Stimulated activated CD8-positive, alpha-beta memory T cell treated with anti-CD3 and anti-CD28 coated beads, Interleukin-4, amount 100 ng/mL, for 4 hours (primary cell): ENCODE data around the gene PNMA6F.

Source experiments
- DNase-seq, 2 donors: peaks; one replicate each; pipeline ENCODE4 v3.0.0-alpha.2; 2020; ENCODE audit warnings: low read depth in 2 of 2, low spot score in 1 of 2

PNMA6F gene

DNA sequence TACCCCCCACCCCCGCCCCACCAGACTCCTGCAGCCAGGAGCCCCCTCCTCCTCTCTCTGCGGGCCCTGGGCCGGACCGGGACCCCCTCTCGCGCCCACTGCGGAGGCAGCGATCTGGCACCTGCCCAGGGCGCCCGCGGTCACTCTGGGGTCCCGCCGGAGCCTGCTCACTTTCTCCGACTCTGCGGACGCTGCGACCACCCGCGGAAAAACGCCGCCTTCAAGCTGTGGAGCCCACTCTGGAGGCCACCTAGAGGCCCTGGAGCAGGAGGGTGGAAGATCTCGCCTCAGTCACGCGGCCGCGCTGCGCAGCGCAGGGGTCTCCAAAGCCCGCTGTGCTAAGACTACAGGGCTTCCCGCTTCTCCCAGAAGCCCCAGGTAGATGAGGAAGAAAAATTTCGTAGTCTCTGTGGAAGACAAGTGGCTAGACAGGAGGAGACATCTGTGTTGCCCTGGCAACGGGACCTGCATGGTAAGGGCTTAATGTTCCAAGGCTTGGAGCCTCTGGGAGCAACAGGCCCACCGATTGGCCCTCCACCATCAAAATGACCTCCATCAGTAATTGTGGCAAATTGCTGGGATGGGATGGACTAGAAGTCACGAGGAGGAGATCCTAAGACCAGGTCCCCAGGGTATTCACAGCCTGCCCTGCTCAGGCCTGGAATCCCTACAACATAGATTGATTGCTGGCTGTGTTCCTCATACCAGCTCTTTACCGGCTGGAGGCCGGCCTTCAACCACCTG, at the start of gene PNMA6F:
PNMA6F (minus strand) TSS at position 387 of the 744 bp plus-strand sequence. CDS start 1,093 bp downstream, outside the sequence.
- DNase-seq, result no peak

DNA sequence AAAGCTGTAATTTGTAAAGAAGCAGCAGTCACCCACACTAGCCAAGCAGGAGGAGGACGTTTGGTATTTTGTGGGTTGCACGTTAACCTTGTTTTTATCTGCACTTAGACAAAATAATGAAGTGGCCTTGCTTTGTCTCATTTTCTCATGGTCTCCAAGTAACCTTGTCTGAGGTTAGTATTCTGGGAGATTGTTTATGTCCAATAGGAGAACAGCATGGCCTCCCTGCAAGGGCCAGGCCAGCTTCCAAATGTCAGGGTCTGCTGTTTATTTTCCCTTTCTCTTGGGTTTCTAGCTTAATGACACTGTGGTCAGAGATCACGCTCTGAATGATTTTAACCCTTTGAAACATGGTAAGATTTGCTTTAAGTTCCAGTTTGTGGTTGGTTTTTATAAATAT, 49.7 kb upstream of the PNMA6F start:
- no peak for DNase-seq

DNA sequence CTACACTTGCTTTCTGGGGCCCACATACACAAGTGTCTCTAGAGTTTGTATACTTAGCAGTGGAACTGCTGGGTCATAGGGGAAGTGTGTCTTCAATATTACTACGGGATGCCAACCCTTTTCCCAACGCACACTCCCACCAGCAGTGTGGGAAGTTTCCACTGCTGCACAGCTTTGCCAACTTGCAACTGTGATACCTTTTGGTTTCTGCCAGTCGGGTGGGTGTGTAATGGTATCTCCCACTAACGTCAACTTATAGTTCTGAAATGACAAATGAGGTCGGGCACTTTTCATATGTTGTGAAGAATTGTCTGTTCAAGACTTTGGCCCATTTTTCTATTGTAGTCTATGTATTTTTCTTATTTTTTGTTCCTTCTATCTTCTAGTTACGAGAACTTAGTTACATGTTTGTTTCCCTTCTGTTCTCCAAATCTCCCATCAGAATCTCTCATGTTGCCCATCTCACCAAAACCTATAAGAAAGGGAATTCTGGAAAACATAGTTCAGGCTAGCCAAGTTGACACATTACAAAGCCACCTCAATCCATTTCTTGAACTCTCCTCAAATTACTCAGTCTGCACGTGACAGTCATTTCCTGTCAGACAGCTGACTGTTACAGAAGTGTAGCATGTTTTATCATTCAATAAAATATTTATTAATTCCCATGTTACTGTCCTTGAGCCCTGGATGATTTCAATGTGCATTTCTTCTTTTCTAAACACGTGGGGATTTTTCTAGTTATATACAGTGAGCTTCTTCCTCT, 48.9 kb upstream of the PNMA6F start:
- DNase-seq, result no peak

DNA sequence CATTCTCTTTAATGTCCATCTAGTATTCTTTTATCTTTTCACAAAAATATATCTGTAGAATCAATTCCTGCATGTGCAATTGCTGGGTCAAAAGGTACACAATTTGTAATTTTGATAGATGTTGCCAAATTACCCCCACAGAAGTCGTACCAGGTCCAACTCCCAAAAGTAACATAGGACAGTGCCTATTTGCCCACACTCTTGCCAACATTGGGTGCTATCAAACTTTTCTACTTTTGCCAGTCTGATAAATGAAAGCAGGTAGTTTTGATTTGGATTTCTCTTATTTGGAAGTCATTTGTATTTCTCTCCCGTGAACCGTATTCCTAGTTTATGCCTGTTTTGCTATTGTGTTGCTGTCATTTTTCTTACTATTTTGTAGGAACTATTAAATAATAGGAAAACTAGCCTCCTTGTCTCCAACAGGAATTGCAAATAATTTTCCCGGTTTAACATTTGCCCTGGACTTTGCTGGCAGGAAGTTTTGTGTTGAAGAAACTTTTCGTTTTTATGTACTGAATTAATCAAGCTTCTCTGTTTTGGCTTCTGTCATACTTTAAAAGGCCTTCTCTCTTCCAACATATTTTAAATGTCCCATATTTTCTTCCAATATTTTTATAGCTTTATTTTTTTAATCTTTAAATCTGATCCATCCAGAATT, 45.4 kb upstream of the PNMA6F start:
- no peak for DNase-seq

DNA sequence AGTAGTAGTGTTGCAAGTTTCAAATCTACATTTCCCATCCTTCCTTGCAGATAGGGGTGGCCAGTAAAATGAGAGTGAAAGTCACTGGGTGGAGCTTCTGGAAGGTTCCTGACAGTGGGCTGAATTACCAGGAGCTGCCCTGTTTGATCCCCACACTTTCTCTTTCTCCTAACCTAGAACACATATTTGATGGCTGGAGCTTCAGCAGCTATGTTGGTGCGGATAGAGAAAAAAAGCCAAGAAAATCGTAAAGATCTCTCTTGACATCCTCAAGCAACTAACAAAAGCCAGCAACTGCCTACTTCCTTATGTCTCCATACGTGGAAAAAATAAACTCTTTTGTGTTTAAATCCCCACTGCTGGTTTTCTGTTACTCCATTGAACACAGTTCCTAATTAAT, 44.6 kb upstream of the PNMA6F start:
- DNase-seq, result no peak

DNA sequence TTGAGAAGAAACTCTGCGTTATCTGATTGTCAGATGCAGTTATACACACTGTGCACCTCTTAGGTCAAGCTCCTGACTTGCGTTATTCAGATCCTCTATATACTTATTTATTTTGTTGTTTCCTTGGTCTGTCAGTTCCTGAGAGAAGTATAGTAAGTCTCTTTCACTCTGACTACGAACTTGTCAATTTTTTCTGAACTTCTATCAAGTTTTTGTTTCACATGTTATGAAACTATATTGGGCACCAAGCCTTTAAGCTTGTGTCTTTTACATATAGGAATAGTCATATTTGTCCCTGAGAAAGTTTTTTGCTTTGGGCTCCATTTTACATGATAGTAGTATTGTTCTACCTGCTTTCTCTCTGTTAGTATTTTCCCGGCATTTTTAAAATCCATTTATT, 44.1 kb upstream of the PNMA6F start:
- no peak for DNase-seq

DNA sequence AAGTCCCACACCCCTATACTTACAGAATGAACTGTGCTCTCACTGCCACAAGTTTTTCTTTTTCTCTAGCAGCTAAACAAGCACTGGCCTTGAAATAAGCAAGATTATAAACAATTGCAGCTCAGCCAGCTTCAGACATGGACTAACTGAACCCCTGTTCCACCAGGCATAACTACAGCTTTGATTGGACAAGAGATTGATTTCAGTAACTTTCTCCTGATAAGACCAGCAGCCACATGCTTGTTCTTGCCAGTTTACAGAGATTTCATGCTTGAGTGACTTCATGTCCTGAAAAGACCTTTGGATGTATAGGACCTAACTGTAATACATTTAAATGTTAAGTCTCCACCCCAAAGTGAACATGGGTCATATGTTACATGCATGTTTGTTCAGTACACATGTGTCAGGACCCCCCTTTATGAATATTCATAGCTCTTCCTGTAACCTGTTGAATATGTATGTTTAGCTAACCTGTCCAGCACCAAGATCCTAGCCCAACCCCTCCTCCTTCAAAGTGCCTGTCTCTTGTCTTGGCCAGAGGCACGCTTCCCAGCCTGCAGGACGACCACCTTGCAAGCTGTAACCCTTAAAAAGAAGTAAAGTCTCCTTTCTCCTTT, 40.3 kb upstream of the PNMA6F start:
- no peak for DNase-seq

DNA sequence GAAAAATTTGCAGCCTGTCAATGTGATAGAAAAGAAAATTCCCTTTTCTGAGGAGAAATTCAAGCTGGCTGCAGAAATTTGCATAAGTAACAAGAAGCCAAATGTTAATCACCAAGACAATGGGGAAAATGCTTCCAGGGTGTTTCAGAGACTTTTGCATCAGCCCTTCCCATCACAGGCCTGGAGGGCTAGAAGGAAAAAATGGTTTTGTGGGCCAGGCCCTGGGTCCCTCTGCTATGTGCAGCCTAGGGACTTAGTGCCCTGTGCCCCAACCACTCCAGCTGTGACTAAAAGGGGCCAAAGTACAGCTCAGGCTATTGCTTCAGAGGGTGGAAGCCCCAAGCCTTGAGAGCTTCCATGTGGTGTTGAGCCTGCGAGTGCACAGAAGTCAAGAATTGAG, 36.3 kb upstream of the PNMA6F start:
- DNase-seq, result no peak

DNA sequence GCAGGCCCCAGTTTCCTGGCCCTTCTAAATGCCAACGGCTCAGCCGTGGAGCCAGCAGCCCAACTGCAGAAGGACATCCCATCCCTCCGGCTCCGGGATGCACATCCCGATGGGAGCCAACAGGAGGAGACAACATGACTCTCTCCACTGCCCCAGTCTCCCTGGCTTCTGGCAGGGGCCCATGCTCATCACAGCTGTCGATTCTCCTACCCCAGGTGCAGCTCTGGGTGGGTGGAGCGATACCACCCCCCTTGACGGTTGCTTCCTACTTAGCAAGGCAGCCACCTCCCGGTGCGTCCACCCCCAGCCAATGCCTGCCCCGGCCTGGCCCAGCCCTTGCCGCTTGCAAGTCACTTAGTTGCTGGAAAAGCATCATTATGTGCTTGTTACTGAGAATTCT, 31.8 kb upstream of the PNMA6F start:
- no peak for DNase-seq

DNA sequence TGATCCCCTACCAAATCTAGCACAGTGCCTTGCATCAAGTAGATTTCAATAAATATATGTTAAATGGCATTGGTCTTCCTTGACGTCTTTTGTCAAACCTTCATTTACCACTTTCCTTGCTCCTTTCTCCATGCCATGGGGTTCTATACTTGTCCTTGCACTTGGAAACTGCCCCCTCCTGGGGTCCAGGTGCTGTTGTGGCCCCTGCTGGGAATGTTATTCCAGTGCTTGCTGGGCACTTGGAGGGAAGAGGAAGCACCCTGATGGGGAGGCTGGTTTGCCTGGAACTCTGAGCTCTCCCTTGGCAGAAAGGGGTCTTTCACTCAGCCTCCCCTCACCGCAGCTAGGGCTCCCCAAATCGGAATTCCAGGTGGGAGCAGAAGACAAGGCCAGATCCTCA, 31.3 kb upstream of the PNMA6F start:
- no peak for DNase-seq

DNA sequence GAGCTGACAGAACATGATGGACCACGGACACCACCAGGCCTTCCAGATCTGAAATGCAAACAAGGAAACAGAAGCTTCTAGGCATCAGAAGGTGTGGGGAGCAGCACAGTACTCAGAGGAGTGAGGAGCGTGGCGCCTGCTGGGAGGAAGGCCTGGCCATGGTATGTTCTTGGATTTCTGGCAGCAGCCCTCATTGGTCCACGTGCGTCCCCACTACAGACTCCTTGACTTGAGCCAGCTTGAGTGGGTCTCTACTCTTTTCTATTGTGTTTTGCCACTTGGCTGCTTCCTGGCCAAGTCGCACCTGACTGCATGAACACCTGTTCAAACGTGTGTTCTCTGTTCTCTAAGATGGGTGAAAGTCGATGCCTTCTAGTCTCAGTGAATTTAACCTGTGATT, 30.4 kb upstream of the PNMA6F start:
- DNase-seq, result no peak

DNA sequence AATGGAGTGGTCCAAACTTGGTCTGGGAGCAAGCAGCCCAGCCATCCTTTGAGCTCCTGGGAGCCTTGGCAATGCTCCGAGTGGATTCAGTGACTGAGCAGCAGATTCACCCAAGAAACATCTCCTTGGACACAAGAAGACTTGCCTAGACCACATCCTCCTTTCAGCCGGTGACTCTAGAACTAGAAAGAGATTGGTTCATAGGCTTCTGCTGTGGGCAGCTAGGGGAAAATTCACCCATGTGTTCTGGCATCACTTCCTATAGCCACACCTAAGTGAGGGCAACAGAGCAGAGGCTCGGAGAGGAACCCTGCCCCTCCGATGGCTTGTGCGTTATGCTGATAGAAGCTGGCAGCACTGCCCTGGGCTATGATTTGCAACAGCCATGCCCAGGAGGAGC, 28.4 kb upstream of the PNMA6F start:
- DNase-seq, result no peak

DNA sequence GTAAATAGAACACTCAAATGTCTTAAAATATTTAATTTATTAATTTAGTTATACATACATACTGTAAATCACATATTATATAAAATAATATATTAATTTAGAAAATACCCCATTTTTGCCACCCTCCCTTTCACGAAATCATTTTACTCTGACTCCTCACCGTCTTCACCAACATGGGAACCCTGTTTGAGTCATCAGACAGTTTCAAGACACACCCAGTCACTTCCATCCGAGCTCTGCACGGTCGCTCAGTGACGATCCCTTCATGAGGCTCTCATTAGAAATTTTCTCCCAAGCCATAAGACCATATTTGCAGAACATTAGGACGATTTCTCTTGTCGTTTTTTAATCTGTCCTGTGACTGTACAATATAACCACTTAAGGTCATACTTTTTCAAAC, 26.9 kb upstream of the PNMA6F start:
- DNase-seq, result no peak

DNA sequence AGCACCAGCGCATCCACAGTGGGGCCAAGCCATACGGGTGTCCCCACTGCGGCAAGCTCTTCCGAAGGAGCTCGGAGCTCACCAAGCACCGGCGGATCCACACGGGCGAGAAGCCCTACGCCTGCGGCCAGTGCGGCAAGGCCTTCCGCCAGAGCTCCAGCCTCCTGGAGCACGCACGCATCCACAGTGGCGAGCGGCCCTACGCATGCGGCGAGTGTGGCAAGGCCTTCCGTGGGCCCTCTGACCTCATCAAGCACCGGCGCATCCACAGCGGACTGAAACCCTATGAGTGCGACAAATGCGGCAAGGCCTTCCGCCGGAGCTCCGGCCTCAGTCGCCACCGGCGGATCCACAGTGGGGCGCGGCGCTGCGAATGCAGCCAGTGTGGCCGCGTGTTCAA, 26.0 kb upstream of the PNMA6F start:
- no peak for DNase-seq

DNA sequence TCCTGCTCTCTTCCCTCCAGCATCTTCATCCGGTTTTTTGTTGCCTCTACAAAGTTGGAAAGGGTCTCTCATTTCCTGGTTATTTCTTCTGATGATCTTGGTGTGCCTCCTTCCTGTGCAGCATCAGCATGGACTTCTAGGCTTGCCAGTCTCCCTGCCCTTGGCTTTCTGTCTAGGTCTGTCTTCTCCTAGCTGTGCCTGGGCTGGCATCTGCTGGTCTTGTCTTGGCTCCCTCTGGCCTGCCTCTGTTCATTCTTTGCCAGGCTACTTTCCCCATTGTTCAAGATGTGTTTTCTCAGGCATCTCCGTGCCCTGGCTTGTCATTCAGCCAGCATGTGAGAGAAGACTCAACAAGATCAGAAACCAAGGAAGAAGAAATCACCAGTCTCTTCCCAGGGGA, 22.1 kb upstream of the PNMA6F start:
- DNase-seq, result no peak

DNA sequence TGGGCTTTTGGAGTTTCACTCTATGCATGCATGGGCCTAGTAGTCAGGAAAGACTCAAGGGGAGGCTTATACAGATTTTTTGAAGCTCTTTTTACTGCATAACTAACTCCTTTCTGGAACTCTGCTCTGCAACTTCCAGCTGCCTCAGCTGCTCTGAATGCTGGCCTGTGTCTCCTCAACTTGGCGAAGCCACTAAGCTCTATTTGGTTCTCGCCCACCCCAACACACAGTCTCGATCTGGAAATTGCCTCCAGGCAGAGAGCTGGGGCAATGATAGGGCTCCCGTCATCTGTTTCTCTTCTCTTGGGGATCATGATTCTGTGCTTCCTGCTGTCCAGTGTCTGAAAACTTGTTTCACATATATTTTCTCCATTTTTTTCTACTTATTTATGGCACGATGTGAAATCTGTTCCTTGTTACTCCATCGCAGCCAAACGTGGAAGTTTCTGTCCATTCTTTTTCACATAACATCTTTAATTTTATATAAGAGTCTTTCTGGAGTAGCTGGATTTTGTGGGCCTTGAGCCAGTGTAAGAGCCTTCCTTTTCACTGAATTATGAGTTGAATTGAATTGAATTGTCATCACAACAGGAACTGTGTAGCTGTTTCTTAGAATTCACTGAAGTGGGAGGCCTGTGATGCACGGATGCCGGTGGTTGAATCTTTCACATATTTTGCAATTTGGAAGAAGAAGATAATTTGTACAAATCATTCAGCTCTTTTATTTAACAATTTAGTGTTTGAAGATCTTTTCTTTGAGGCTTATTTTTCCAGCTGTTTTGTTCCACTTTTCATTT, 21.4 kb upstream of the PNMA6F start:
- DNase-seq, result no peak

DNA sequence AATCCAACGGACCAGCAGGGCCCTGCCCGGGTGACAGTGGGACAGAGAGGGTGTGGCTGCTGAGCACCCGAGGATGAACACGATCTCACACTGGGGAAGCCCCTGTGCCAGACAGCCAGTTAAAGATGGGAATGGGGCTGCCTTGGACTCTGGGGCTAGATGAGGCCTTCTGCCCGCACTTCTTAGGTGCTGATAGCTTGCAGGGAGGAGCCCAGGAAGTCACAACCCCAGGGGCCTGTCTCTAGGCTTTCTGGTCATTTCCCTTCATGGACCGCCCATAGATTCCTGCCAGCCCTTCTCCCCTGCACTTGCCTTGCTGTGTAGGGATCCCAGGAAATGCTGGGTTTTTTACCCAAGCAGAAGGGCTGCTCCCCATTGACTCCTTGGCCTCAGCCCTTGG, 18.5 kb upstream of the PNMA6F start:
- DNase-seq, result no peak

DNA sequence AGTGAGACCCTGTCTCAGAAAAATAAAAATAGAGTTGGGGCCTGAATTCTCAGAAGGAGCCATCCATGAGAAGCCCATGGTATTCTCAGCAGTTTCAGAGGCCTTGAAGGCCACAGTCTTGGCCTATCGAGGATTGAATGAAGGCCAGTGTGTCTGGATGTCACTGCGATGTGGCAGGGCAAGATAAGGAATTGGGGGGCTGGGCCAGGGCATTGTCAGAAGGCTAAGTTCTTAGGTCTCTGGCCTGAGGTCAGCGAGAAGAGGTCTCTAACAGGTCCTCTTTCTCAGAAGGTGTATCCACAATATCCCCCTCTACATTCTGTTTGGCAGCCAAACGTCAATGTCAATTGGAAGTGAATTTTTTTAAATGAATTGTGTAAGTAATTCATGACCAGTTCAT, 18.1 kb upstream of the PNMA6F start:
- DNase-seq, result no peak

DNA sequence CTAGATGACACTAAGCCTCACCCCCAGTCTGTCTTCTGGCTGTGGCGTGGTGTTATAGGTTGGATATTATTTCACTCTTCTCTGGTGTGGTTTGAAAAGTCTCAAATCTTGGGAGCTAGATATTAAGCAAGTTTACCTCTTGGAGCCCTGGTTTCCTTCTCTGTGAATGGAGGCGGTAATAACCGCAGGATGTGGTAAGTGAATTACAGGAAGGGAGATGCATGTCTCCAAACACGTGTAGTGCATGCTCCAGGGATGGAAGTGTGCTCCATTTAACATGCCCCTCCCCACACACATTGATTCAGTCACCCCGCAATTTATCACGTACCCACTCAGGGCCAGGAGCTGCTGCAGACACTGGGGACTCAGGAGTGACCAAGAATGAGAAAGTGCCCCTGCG, 17.3 kb upstream of the PNMA6F start:
- DNase-seq, result no peak

DNA sequence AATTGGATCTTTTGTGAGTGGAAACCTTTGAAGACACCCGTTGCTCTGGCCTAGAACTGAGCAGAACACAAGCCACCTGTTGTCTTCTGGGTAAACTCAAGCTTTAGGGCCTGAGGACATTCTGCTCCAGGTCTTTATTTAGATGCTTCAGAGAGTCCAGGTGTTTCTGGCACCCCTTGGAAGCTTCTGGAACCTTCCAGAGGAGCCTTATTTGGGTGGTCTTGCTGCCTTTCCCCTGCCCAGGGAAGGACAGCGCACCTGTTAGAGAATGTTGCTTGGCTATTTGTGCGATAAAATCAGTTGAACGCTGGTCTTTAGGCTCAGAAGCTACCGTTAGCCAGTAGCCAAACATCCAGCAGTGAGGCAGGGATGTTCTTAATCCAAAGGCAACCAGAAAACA, 15.4 kb upstream of the PNMA6F start:
- no peak for DNase-seq
